IMR-90 (cell line): Measurements from ENCODE around the gene IRF2. TPM values are rescaled to one million over a fixed set of nuclear protein-coding genes. Genes with fewer than 3 reads are reported as not detected.

Experiments used
- microRNA-seq, 2 experiments: library from miRNA; stranded (forward) in 1 of 2; unstranded in 1 of 2; fragments of 10-50 nt in 1 of 2; fragments of <30 nt in 1 of 2; gene quantifications in 1 of 2; microRNA quantifications in 1 of 2; one replicate each; pipeline versions ENCODE3 to v1.1.0; 2013 to 2020; ENCODE audit not compliant: insufficient read depth in 1 of 2, insufficient read length in 1 of 2, unreplicated experiment in 1 of 2
- polyA plus RNA-seq, 3 experiments: library from polyadenylated mRNA; depleted of rRNA; stranded (reverse); fragments of >200 nt; gene quantifications; 2 replicates each; pipeline ENCODE4 v1.2.3, GENCODE V29; 2012; ENCODE audit warnings: low replicate concordance in 1 of 3
- small RNA-seq, 5 experiments: library from RNA; depleted of rRNA; stranded (forward); fragments of <200 nt; gene quantifications; one replicate each; pipeline ENCODE3, GENCODE V24; 2012
- total RNA-seq: library from RNA; depleted of rRNA; stranded (reverse); fragments of >200 nt; gene quantifications from 2 replicates; pipeline ENCODE4 v1.2.3, GENCODE V29; 2012; rRNA removed

The IRF2 gene
- total and polyA plus RNA-seq, 2 of the 4 experiments (the other 2 are of a cell fraction): 16.5 to 21.9 TPM

Small RNA genes lying within 50 kb of the gene (microRNA-seq; reads per million reads assigned to microRNA genes)
- not detected for gene RF00152 (ENCODE audit: insufficient read depth, insufficient read length)

Small RNA genes lying within 50 kb of the gene (small RNA-seq; reads per million reads assigned to genes)
- gene RF00152: 0 reads per million in 5 experiments

Other genes with a start within 250 kb of the IRF2 start
- gene CASP3, start 174.9 kb upstream of the IRF2 start, total RNA-seq: 26.7 and 58.9 TPM in 2 replicates
- 21.1 and 27.4 TPM in 2 replicates for gene CASP3, start 174.9 kb upstream of the IRF2 start, polyA plus RNA-seq (2012; rRNA removed)
- 5.6 and 10.0 TPM in 2 replicates for gene PRIMPOL, start 175.2 kb upstream of the IRF2 start, total RNA-seq
- gene PRIMPOL, start 175.2 kb upstream of the IRF2 start, polyA plus RNA-seq (2012; rRNA removed): 6.6 and 8.8 TPM in 2 replicates